Stimulated activated naive CD8-positive, alpha-beta T cell treated with anti-CD3 and anti-CD28 coated beads, Interleukin-15, Interleukin-2, amounts not matched to agents 100 U/mL and 50 U/mL, for 24 hours (primary cell): ENCODE results near the gene TLK2.

ENCODE experiments used
- ATAC-seq: fragments of 150-1000 bp; cut with Tn5 transposase; one replicate; pipeline ENCODE4 v1.10.0; 2021
- DNase-seq: peaks from one replicate; pipeline ENCODE4 v3.0.0; 2021

The TLK2 gene

GRCh38 chr17:62655656-62656055 is 177.0 kb downstream of the TLK2 start:
- no peak for DNase-seq
- ATAC-seq: no peak

GRCh38 chr17:62656446-62656845 is 177.8 kb downstream of the TLK2 start:
- DNase-seq: no peak

GRCh38 chr17:62657145-62657665 is 178.6 kb downstream of the TLK2 start:
- DNase-seq (no peak), ATAC-seq (no peak)

More at GRCh38 chr17:62656446-62656845, 177.8 kb downstream of the TLK2 start:
- no peak for ATAC-seq

- ATAC-seq (no peak), DNase-seq (no peak)
These were observed 179.1 kb downstream of the TLK2 start for GRCh38 chr17:62657690-62658089.

GRCh38 chr17:62658136-62658920 is 179.7 kb downstream of the TLK2 start:
- DNase-seq: no peak
- no peak for ATAC-seq

- ATAC-seq: no peak
- no peak for DNase-seq
These were observed 182.0 kb downstream of the TLK2 start for GRCh38 chr17:62660629-62661118.

- no peak for DNase-seq
- no peak for ATAC-seq
These were observed 182.7 kb downstream of the TLK2 start for GRCh38 chr17:62661337-62661736.

GRCh38 chr17:62662855-62663254 is 184.2 kb downstream of the TLK2 start:
- ATAC-seq (no peak), DNase-seq (no peak)
